Psoas muscle (tissue), 8 donors: ENCODE measurements around the gene NADSYN1. TPM values are rescaled to one million over a fixed set of nuclear protein-coding genes. Genes with fewer than 3 reads are reported as not detected.

Experiments
- ATAC-seq, 4 donors: fragments of 200-7000 bp; cut with Tn5 transposase; one replicate each; pipeline ENCODE4 v1.9.1; 2020; ENCODE audit warnings: moderate library complexity in 3 of 4, mild to moderate bottlenecking in 2 of 4
- DNase-seq, 2 donors: peaks; one replicate each; pipeline ENCODE4 v3.0.0-alpha.2; 2020
- H3K27ac ChIP-seq: fragments of 200-600 bp; one replicate; pipeline ENCODE4 v1.8.0; 2022
- H3K27me3 ChIP-seq, 3 donors: fragments of 200-600 bp in 1 of 3; one replicate each; pipeline versions ENCODE4 v1.6.1 to v1.8.0; 2013 to 2022; ENCODE audit warnings: low read length in 2 of 3, mild to moderate bottlenecking in 2 of 3, moderate library complexity in 1 of 3; ENCODE audit not compliant: insufficient read depth in 3 of 3
- H3K36me3 ChIP-seq, 2 donors: fragments of 200-600 bp in 1 of 2; one replicate each; pipeline versions ENCODE4 v1.6.1 to v1.8.0; 2013 to 2022; ENCODE audit warnings: low read depth in 1 of 2, mild to moderate bottlenecking in 1 of 2, moderate library complexity in 1 of 2; ENCODE audit not compliant: insufficient read depth in 1 of 2
- H3K4me1 ChIP-seq: fragments of 200-600 bp; one replicate; pipeline ENCODE4 v1.8.0; 2022
- H3K4me3 ChIP-seq: fragments of 200-600 bp; one replicate; pipeline ENCODE4 v1.8.0; 2022; ENCODE audit warnings: mild to moderate bottlenecking
- H3K9me3 ChIP-seq: fragments of 200-600 bp; one replicate; pipeline ENCODE4 v1.8.0; 2022
- WGBS, 3 donors: extraction: QIAGEN DNeasy Blood & Tissue Kit; methylation state at CpG; one replicate each; pipeline versions ENCODE4 v1.1.6 to v1.1.7; 2013; 5-methylcytosine and 5-hydroxymethylcytosine counted together
- intact Hi-C, 2 donors: fragments of 100-400 bp; cut with DNase I; formaldehyde crosslinking; loops; one replicate each; pipeline versions ENCODE4 v1.11.0 to v1.14.2; 2022
- polyA plus RNA-seq, 3 donors: library from polyadenylated mRNA; stranded (reverse); fragments of 200-250 nt; gene quantifications; one replicate each; pipeline ENCODE4 v1.2.3, GENCODE V29; 2013
- total RNA-seq, 4 donors: library from RNA; stranded (reverse); fragmentation: NEBNext Ultra II Directional in 2 of 4; extraction: Animal tissue kit (Norgen Biotek cat#: 25700) in 2 of 4; gene quantifications; one replicate each; pipeline versions ENCODE4 v1.2.1 to v1.2.4, GENCODE V29; 2021 to 2023
- TF ChIP-seq, protein P1 (sequence below): fragments of 200-600 bp; IDR thresholded peaks from one replicate; pipeline ENCODE4 v1.8.0; 2022; ENCODE audit warnings: antibody characterized with exemption
- donor health status: healthy with polysubstance abuse.
- donor health status: DM: no; HTN: no; CAD: no; lungs with moderate emphysema.
- donor health status: Bipolar disorder and iron deficiency.
- donor health status: healthy.
- donor health status: DM: yes; HTN: yes; CAD: no.
- donor health status: DM: no; HTN: no; CAD: no.
- donor health status: DM: no; HTN: no; CAD: no.
- donor health status: DM: yes; HTN: yes; CAD: no.

The NADSYN1 gene
- total and polyA plus RNA-seq, 7 donors = 7.8 to 19.3 (median 13.0) TPM

DNA sequence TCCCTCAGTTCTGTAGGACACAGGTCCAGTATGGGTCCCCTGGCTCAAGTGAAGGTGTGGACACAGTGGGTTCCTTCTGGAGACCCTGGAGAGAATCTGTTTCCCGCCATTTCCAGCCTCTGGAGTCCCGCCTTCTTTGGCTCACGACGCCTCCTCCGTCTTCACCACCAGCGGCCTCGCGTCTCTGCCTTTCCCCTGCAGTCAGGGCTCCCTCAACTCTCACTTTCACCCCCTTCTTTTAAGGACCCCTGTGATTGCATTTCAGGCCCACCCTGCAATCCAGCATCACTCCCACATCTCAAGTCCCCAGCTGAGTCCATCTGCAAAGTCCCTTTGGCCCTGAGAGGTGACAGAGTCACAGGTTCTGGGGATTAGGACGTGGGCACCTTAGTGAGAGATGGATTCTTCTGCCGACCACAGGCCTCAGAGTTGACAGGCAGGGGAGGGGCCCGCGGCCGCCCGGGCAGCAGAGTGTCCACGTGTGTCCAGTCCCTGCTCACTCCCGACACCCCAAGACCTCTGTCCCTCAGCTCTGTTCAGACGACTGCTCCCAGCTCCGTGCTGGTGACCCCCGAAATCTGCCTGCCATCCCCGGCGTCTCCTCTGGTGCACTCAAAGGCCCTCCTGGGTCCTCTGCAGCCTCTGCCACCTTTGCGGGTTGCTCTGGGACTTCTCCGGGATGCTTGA is 37.2 kb downstream of the NADSYN1 start:
- ATAC-seq = no peak

DNA sequence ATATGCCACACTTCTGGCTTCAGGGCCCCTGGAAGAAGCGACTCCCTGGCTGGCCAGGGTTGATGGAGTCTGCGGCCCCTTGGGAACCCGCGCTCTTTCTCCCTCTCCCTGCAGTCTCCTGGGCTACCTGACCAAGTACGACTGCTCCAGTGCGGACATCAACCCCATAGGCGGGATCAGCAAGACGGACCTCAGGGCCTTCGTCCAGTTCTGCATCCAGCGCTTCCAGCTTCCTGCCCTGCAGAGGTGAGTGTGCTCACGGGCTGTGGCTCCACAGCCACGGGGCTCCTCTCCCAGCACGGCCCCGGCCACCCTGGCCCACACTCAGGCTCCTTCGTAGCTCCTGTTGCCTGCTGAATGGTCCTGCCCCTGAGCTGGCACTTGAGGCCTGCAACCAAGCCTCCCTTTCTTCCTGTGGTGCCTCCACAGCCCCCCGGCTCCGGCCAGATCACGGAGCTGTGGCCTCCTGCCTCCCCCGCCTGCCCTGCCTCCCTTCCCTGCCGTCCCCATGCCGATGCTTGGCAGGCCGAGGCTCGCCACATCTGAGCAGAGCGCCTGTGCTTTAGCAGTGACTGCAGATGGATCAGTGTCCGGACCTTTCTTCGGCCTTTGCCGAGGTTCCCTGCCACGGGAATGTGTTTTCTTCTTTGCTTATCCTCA is 37.9 kb downstream of the NADSYN1 start:
- no peak overlapping the region for H3K27ac ChIP-seq
- ATAC-seq = no peak
- no peaks in the 10 kb centered on the region for H3K9me3 ChIP-seq
- H3K27me3 ChIP-seq = no peaks in the 10 kb centered on the region
- intact Hi-C loops = no loop called here
- H3K36me3 ChIP-seq = peaks cover 0 to 70% of the 10 kb centered on the region in 2 donors
- no peak overlapping the region for H3K4me3 ChIP-seq
- TF ChIP-seq, protein P1, sequence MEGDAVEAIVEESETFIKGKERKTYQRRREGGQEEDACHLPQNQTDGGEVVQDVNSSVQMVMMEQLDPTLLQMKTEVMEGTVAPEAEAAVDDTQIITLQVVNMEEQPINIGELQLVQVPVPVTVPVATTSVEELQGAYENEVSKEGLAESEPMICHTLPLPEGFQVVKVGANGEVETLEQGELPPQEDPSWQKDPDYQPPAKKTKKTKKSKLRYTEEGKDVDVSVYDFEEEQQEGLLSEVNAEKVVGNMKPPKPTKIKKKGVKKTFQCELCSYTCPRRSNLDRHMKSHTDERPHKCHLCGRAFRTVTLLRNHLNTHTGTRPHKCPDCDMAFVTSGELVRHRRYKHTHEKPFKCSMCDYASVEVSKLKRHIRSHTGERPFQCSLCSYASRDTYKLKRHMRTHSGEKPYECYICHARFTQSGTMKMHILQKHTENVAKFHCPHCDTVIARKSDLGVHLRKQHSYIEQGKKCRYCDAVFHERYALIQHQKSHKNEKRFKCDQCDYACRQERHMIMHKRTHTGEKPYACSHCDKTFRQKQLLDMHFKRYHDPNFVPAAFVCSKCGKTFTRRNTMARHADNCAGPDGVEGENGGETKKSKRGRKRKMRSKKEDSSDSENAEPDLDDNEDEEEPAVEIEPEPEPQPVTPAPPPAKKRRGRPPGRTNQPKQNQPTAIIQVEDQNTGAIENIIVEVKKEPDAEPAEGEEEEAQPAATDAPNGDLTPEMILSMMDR = no peak
- no peak for DNase-seq
- WGBS, 3 donors = 96 to 98% (median 96%) methylated on average over 27 to 28 of the region's 28 CpGs
- no peaks in the 10 kb centered on the region for H3K4me1 ChIP-seq

More for the DNA sequence above, 37.2 kb downstream of the NADSYN1 start:
- Histone ChIP-seq H3K4me3 (no peak overlapping the region), H3K36me3 (peaks cover 0 to 70% of the 10 kb centered on the region in 2 donors), H3K9me3 (no peaks in the 10 kb centered on the region), H3K4me1 (no peaks in the 10 kb centered on the region), H3K27ac (no peak overlapping the region), H3K27me3 (no peaks in the 10 kb centered on the region)
- intact Hi-C loops = no loop called here
- DNase-seq = no peak
- TF ChIP-seq, protein P1 = no peak
- 90 to 95% (median 92%) methylated on average over 23 of the region's 23 CpGs for WGBS, 3 donors

DNA sequence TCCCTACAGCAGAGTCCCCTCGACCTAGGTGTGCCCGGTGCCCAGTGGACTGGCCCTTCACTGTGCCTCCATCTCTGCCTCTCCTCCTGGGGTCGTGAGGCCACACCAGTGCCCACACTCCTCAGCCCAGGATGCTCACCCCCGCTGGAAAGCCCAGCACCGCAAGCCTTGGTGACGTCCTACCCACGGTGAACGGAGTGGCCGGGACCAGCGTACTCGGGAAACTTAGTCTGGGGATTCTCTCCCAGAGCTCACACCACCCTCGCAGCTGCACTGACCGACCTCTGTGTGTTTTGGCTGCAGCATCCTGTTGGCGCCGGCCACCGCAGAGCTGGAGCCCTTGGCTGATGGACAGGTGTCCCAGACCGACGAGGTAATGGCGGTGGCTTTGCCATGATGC is 38.5 kb downstream of the NADSYN1 start:
- no peaks in the 10 kb centered on the region for H3K27me3 ChIP-seq
- TF ChIP-seq, protein P1 = no peak
- intact Hi-C loops = no loop called here
- no peaks in the 10 kb centered on the region for H3K9me3 ChIP-seq
- H3K36me3 ChIP-seq = peaks cover 0 to 72% of the 10 kb centered on the region in 2 donors
- DNase-seq (no peak), ATAC-seq (no peak)
- no peak overlapping the region for H3K27ac ChIP-seq
- H3K4me3 ChIP-seq = no peak overlapping the region
- no peaks in the 10 kb centered on the region for H3K4me1 ChIP-seq
- 81 to 90% (median 81%) methylated on average over 16 to 19 of the region's 19 CpGs for WGBS, 3 donors

DNA sequence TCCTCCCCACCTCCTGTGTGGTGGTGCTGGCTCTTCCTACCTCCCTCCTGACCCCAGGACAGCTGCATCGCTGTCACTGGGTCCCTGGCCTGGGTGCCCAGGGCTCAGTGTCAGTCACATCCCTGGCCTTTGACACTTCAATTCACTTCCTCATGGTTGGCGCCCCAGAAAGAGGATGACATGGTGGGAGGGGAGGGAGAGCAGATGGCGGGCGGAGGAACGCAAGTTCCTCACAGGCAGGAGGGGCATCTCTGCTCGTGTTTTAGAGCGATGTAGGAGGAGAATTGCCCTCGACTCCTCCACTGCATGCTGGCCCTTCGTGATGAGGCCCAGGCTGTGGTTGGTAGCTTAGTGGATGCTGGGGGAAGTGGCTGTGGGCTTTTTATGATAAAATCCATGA is 38.9 kb downstream of the NADSYN1 start:
- H3K4me3 ChIP-seq = no peak overlapping the region
- H3K36me3 ChIP-seq = peaks cover 0 to 74% of the 10 kb centered on the region in 2 donors
- ATAC-seq (no peak), DNase-seq (no peak)
- no peak overlapping the region for H3K27ac ChIP-seq
- H3K4me1 ChIP-seq = no peaks in the 10 kb centered on the region
- intact Hi-C loops = no loop called here
- TF ChIP-seq, protein P1 = no peak
- H3K27me3 ChIP-seq = no peaks in the 10 kb centered on the region
- no peaks in the 10 kb centered on the region for H3K9me3 ChIP-seq
- WGBS, 3 donors = 92 to 97% (median 96%) methylated on average over 8 to 9 of the region's 9 CpGs
